Fibroblast of peridontal ligament (primary cell): Measurements from ENCODE around the gene PGAM5.
"Not testable (repeated sequence)": the region's sequence is repeated elsewhere in the genome, so short reads cannot be mapped to it uniquely, and the experiment has no call there.

ENCODE experiments used
- DNase-seq: peaks from one replicate; pipeline ENCODE4 v3.0.0-alpha.2; 2010; ENCODE audit errors: extremely low read depth

Gene PGAM5

GRCh38 chr12:132747896-132748295 is 37.3 kb downstream of the PGAM5 start:
- DNase-seq = no peak

GRCh38 chr12:132748319-132748718 is 37.7 kb downstream of the PGAM5 start:
- DNase-seq = no peak

GRCh38 chr12:132753670-132754069 is 43.0 kb downstream of the PGAM5 start:
- DNase-seq = not testable (repeated sequence)

DNA sequence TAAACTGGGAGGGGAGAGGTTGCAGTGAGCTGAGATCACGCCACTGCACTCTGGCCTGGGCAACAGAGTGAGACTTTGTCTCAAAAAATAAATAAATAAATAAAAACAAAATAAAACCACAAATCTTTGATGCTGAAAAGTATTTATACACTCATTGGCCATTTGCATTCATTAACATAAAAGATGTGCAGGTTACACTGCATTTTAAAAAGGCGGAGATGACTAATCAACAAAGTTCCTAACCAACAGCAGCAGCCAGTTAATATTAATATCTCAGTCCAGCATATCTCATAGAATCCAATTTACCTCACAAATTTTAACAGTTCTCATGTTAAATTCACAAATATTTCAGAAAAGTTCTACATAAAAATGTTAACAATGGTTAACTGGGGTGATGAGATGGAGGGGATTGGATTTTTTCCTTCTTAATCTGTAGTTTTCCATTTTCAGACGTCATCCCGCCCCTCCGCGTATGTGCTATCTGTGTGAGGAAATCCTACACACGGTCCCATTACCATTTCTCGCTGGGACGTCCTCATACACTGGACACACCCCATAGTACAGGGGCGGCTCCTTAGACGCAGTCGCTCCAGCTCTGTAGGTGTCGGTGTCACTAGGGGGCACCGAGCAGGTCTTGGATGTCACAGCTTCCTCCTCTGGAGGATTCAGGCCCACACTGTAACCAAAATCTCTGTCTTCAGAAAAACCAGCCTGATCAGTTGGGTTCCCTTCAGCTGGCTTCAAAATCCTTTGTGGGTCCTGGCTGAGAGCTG is 43.7 kb downstream of the PGAM5 start:
- no peak for DNase-seq

DNA sequence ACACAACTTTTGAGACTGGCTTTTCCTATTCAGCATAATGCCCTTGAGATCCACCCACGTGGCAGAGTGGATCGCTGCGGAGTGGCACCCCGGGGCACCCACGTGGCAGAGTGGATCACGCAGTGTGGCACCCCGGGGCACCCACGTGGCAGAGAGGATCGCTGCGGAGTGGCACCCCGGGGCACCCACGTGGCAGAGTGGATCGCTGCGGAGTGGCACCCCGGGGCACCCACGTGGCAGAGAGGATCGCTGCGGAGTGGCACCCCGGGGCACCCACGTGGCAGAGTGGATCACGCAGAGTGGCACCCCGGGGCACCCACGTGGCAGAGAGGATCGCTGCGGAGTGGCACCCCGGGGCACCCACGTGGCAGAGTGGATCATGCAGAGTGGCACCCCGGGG is 48.2 kb downstream of the PGAM5 start:
- not testable (repeated sequence) for DNase-seq

GRCh38 chr12:132759359-132759758 is 48.7 kb downstream of the PGAM5 start:
- no peak for DNase-seq

GRCh38 chr12:132761032-132761920 is 50.6 kb downstream of the PGAM5 start, which contains the start of gene ANKLE2:
Gene ANKLE2, minus strand, starts transcription at chr12:132761832. Its CDS starts 34 bp downstream, at chr12:132761798.
- DNase-seq = peak; percentile 61

DNA sequence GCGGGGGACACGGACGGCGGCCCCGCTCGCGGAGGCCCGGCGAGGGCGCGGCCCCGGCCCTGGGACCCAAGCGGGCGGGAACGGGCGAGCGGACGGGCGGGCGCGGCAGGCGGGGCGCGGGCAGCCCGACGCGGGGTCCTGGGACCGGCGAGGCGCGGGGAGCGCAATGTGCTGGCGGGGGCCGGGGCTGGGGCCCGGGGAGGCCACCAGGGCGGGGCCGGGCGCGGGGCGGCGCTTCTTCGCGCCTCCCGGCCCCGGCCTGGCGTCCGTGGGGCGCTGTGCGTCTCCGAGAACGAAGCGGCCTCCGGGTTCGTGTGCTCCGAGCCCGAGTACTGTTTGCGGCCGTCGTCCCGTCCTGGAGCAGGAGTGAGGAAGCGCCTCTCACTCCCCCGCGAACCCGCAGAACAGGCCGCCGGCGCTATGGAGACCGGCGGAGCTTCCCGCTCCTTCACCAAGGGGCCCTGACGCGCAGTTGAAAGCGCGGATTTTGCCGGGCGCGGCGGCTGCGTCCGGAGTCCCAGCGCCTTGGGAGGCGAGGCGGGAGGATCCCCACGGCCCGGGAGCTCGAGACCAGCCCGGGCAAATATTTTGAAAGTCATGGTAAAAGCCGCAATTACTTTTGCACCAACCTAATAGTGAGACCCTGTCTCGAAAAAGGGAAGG is 51.4 kb downstream of the PGAM5 start:
- peak; percentile 85 for DNase-seq

- DNase-seq = no peak
Measured at GRCh38 chr12:132764231-132764630, 53.6 kb downstream of the PGAM5 start.

DNA sequence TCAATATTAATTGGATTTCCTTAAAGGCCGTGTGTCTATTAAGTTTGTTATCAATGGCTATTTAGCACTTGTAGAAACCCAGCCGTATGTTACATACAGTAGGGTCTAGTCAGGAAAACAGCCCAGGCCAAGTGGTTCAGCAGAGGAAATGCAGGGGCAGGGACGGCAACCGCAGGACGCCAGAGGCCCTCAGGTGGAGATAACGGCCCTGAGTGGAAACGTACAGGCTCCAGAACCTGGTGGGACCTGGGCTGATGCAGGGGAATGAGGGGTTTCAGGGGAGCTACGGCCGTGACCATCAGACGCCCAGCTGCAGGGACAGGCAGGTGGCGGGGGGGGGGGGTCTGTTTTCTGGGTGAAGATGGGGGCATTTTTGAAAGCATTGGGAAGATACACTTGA is 54.7 kb downstream of the PGAM5 start:
- DNase-seq = no peak

- peak; percentile 30 for DNase-seq
Measured at GRCh38 chr12:132766380-132767085, 55.9 kb downstream of the PGAM5 start.

DNA sequence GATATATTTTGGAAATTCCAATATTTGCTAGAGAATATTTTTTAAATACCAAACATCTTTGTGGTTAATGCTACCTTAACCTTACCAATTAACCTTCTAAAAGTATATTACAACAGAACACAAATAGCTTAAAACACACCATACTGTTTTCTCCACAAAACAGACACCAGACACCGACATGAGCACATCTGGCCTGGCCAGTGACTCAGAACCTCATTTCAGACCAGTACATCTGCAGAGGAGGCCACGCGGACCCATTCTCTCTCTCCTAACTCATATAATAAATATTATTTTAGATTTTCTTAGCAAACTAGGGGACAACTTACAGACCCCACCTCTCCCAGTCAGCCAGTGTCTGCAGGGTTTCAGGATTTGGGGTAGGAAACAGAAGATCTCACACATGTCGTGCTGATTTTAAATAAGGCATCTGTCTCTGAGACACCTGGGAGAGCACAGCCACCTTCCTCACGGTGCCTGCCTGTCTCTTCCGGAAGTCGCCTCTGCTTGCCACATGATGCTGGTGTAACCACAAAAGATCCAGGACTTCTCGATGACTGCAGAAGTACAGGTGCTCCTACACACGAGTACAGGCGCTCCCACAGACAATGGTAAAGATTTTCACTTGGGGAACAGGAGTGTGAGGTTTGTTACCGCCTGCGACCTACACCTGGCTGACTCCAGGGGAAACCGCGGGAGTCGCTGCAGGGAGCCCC is 60.6 kb downstream of the PGAM5 start:
- DNase-seq = no peak
